KMS-11 (cell line): ENCODE results near the gene STUM.
A peak's percentile ranks its signal among the peaks of the same experiment; 100 is the strongest.

ENCODE experiments used
- H2AFZ ChIP-seq: fragments of 200-600 bp; sonication (generic); 2 replicates; pipeline ENCODE4 v1.6.1; 2016; ENCODE audit warnings: antibody characterized with exemption, mixed run types, low read depth
- H3K27ac ChIP-seq: fragments of 200-600 bp; sonication (generic); 2 replicates; pipeline ENCODE4 v1.6.1; 2016; ENCODE audit warnings: mild to moderate bottlenecking, mixed run types
- H3K27me3 ChIP-seq: fragments of 200-600 bp; sonication (generic); 2 replicates; pipeline ENCODE4 v1.6.1; 2017; ENCODE audit warnings: mild to moderate bottlenecking, low read depth, mixed run types, moderate library complexity; ENCODE audit not compliant: insufficient read depth
- H3K36me3 ChIP-seq: fragments of 200-600 bp; sonication (generic); 2 replicates; pipeline ENCODE4 v1.6.1; 2017; ENCODE audit warnings: mild to moderate bottlenecking, mixed run types; ENCODE audit not compliant: insufficient read depth
- H3K4me1 ChIP-seq: fragments of 200-600 bp; sonication (generic); 2 replicates; pipeline ENCODE4 v1.6.1; 2016; ENCODE audit warnings: mild to moderate bottlenecking, low read depth, mixed run types; ENCODE audit not compliant: poor library complexity, severe bottlenecking
- H3K4me2 ChIP-seq: fragments of 200-600 bp; sonication (generic); 2 replicates; pipeline ENCODE4 v1.7.0; 2016; ENCODE audit warnings: mild to moderate bottlenecking, mixed run types
- H3K4me3 ChIP-seq: fragments of 200-600 bp; sonication (generic); IDR thresholded peaks from 2 replicates; pipeline ENCODE4 v1.6.1; 2017; ENCODE audit warnings: low read depth, low read length, mixed read lengths; ENCODE audit not compliant: insufficient read depth
- H3K79me2 ChIP-seq: fragments of 200-600 bp; sonication (generic); 2 replicates; pipeline ENCODE4 v1.6.1; 2016; ENCODE audit warnings: low read depth, mixed run types; ENCODE audit not compliant: insufficient read depth
- H3K9ac ChIP-seq: fragments of 200-600 bp; sonication (generic); 2 replicates; pipeline ENCODE4 v1.6.1; 2016; ENCODE audit warnings: mild to moderate bottlenecking, mixed run types
- H4K20me1 ChIP-seq: fragments of 200-600 bp; sonication (generic); 2 replicates; pipeline ENCODE4 v1.6.1; 2016; ENCODE audit warnings: mild to moderate bottlenecking, mixed run types; ENCODE audit not compliant: insufficient read depth
- TF ChIP-seq, protein P1 (sequence below): fragments of 200-600 bp; sonication (generic); conservative IDR thresholded peaks from 2 replicates; pipeline ENCODE4 v1.6.1; 2017; ENCODE audit warnings: low read depth, mild to moderate bottlenecking, antibody characterized with exemption, low read length, moderate library complexity, mixed read lengths

The STUM gene

DNA sequence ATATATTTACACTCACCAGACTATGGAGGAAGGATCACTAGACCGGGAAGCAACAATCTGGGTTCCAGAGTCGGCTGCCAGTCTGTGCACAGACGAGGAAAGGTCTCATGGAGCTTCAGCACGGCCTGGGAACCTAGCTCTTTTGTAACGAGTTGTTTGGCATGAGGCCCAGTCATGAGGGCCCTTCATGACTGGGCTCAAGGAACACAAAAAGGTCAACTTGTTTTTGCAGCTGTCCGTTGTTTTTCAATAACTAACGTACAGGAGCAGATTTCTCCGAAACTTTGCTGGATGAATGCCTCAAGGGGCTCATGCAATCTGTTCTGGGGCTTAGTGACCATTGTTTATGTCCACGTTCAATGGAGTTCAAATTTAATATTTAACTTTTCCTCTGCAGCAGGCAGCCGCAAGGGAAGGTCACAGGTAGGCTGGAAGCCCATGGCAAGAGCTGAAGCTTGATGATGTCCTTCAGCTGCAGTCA is 5.9 kb upstream of the STUM start:
- Histone ChIP-seq H3K4me1 (peaks cover 4% of the 10 kb centered on the region), H3K27ac (no peak overlapping the region), H3K4me3 (no peak overlapping the region)

DNA sequence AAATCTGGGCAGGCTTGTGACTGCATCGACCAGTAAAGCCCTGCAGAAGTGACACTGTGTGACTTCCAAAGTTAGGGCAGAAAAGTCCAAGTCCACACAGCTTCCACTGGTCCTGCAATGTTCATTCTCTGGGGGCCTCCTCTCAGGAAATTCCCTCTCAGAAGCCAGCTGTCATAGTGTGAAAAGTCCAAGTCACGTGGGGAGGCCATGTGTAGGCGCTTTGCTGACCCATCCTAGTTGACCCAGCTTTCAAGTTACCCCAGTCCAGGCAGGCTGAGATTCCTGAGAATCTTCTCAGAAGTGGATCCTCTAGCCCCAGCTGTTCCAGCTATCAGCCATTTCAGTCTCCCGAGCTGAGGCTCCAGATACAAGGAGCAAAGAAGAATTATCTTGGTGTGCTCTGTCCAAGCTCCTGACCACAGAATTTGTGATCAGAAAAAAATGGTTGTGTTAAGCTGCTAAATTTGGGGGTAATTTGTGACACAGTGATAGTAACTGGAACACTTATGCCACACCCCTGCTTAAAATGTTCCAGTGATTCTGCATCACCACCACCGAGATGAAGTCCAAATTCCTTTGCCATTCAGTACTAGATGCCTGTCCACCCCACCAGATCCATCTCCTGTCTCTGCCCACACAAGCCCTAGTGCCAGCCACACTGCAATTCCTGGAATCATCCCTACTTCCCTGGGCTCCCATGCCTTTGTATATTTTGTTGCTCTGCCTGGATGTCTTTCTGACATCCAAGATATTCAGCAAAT is 2.5 kb upstream of the STUM start:
- Histone ChIP-seq H3K36me3 (no peaks in the 10 kb centered on the region), H2AFZ (no peak overlapping the region), H4K20me1 (no peaks in the 10 kb centered on the region), H3K4me2 (no peak overlapping the region), H3K4me1 (peaks cover 10% of the 10 kb centered on the region), H3K27me3 (peaks cover 14% of the 10 kb centered on the region; the same call in 1 of the 2 replicates), H3K79me2 (no peaks in the 10 kb centered on the region), H3K4me3 (no peak overlapping the region), H3K9ac (no peak overlapping the region), H3K27ac (no peak overlapping the region)
- TF ChIP-seq, protein P1, sequence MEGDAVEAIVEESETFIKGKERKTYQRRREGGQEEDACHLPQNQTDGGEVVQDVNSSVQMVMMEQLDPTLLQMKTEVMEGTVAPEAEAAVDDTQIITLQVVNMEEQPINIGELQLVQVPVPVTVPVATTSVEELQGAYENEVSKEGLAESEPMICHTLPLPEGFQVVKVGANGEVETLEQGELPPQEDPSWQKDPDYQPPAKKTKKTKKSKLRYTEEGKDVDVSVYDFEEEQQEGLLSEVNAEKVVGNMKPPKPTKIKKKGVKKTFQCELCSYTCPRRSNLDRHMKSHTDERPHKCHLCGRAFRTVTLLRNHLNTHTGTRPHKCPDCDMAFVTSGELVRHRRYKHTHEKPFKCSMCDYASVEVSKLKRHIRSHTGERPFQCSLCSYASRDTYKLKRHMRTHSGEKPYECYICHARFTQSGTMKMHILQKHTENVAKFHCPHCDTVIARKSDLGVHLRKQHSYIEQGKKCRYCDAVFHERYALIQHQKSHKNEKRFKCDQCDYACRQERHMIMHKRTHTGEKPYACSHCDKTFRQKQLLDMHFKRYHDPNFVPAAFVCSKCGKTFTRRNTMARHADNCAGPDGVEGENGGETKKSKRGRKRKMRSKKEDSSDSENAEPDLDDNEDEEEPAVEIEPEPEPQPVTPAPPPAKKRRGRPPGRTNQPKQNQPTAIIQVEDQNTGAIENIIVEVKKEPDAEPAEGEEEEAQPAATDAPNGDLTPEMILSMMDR, result no peak

More for the DNA sequence above, 5.9 kb upstream of the STUM start:
- no peaks in the 10 kb centered on the region for H4K20me1 ChIP-seq
- TF ChIP-seq, protein P1, result no peak
- no peak overlapping the region for H3K9ac ChIP-seq
- H2AFZ ChIP-seq, result no peak overlapping the region
- H3K27me3 ChIP-seq, result no peaks in the 10 kb centered on the region; the same call in 1 of the 2 replicates
- H3K4me2 ChIP-seq, result no peak overlapping the region
- H3K79me2 ChIP-seq, result no peaks in the 10 kb centered on the region
- no peaks in the 10 kb centered on the region for H3K36me3 ChIP-seq

DNA sequence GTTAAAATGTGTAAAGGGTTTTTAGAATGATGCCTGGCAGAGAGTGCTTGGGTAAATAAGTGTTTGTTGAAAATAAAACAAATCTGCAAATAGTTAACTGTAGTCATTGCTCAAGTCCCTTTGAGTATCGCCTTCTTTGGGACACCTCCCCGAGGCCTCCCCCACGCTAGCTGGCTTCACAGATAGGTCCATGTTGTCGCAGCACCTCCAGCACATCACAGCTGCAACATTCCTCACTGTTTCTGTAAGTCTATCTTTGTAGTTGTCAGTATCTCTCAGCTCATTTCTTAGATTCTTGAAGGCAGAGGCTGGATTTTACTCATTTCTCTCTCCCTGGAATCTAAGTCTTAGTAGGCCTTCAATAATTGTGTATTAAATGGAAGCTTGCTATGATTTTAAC is 1.6 kb upstream of the STUM start:
- Histone ChIP-seq H3K27me3 (peaks cover 14% of the 10 kb centered on the region; the same call in 1 of the 2 replicates), H3K4me2 (no peak overlapping the region), H2AFZ (no peak overlapping the region), H3K36me3 (no peaks in the 10 kb centered on the region), H3K27ac (no peak overlapping the region), H3K4me1 (peaks cover 10% of the 10 kb centered on the region), H3K4me3 (no peak overlapping the region), H4K20me1 (no peaks in the 10 kb centered on the region), H3K79me2 (no peaks in the 10 kb centered on the region), H3K9ac (no peak overlapping the region)
- TF ChIP-seq, protein P1, result no peak

DNA sequence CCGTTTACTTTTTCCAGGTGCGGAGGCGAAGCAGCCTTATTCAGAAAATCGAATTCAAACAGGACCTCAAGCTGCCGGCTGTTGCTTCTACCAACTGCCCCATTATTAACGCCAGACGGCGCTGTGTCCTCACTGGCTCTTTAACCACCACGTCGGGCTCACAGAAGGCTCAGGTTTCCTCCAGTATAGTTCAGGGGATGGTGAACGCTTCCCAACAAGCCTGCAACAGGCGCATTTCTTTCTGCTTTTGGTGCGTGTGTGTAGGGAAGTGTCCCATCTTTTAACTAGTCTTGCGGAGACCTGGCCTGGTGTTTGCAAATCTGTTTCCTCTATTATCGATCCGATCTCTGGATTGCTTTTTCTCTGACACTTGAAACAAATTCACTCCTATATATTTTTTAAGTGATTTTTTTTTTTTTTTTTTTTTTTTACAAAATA is 791 bp upstream of the STUM start:
- Histone ChIP-seq H3K4me1 (peaks cover 10% of the 10 kb centered on the region), H3K9ac (no peak overlapping the region), H3K27ac (no peak overlapping the region), H3K27me3 (peaks cover 14% of the 10 kb centered on the region; the same call in 1 of the 2 replicates), H3K79me2 (no peaks in the 10 kb centered on the region), H3K36me3 (no peaks in the 10 kb centered on the region), H2AFZ (peak overlapping the region; percentile 5; the same call in 1 of the 2 replicates), H3K4me3 (peak overlapping the region; percentile 45), H3K4me2 (0 out of 2 replicates have a peak overlapping the region, but pooled peaks have one; percentile 91), H4K20me1 (no peaks in the 10 kb centered on the region)
- TF ChIP-seq, protein P1, result peak; percentile 96
